Thymus (tissue), 11 donors: ENCODE data around the gene NOTCH4. TPM values are rescaled to one million over a fixed set of nuclear protein-coding genes. Genes with fewer than 3 reads are reported as not detected.
A peak's percentile ranks its signal among the peaks of the same experiment; 100 is the strongest.
"Not testable (repeated sequence)": the region's sequence is repeated elsewhere in the genome, so short reads cannot be mapped to it uniquely, and the experiment has no call there.

Source experiments
- DNase-seq, 9 donors: peaks; one replicate each; pipeline ENCODE4 v3.0.0-alpha.2; 2013; ENCODE audit warnings: low spot score in 9 of 9, low read depth in 6 of 9, missing footprints in 1 of 9
- H3K27ac ChIP-seq, 2 donors: one replicate each; pipeline ENCODE4 v1.5.1; 2013; ENCODE audit warnings: control low read depth in 1 of 2, low read depth in 1 of 2, low read length in 1 of 2, mild to moderate bottlenecking in 1 of 2, moderate library complexity in 1 of 2
- H3K27me3 ChIP-seq, 2 donors: one replicate each; pipeline ENCODE4 v1.5.1; 2013; ENCODE audit warnings: low read length in 1 of 2; ENCODE audit not compliant: control insufficient read depth in 2 of 2, insufficient read depth in 1 of 2
- H3K36me3 ChIP-seq, 2 donors: one replicate each; pipeline ENCODE4 v1.5.1; 2013; ENCODE audit warnings: low read length in 1 of 2, mild to moderate bottlenecking in 1 of 2, moderate library complexity in 1 of 2; ENCODE audit not compliant: control insufficient read depth in 2 of 2, insufficient read depth in 2 of 2
- H3K4me1 ChIP-seq, 2 donors: one replicate each; pipeline ENCODE4 v1.5.1; 2013; ENCODE audit warnings: low read length in 2 of 2; ENCODE audit not compliant: control insufficient read depth in 2 of 2, insufficient read depth in 2 of 2
- H3K4me3 ChIP-seq, 2 donors: one replicate each; pipeline ENCODE4 v1.5.1; 2013; ENCODE audit warnings: low read length in 2 of 2, control low read depth in 1 of 2, mild to moderate bottlenecking in 1 of 2
- H3K9me3 ChIP-seq, 2 donors: one replicate each; pipeline ENCODE4 v1.5.1; 2013; ENCODE audit warnings: low read length in 1 of 2, mild to moderate bottlenecking in 1 of 2; ENCODE audit not compliant: control insufficient read depth in 2 of 2, insufficient read depth in 1 of 2
- WGBS: extraction: QIAGEN DNeasy Blood & Tissue Kit; methylation state at CpG from one replicate; pipeline ENCODE4 v1.1.7; 2013; 5-methylcytosine and 5-hydroxymethylcytosine counted together
- polyA plus RNA-seq: library from polyadenylated mRNA; stranded (reverse); fragments of 200-250 nt; gene quantifications from one replicate; pipeline ENCODE4 v1.2.3, GENCODE V29; 2013
- total RNA-seq: library from RNA; stranded (reverse); fragments of 120-200 nt; gene quantifications from one replicate; pipeline ENCODE4 v1.2.4, GENCODE V29; 2013
- donor health status: healthy.

NOTCH4 gene
- total and polyA plus RNA-seq, 2 donors: 2.5 to 32.7 TPM

DNA sequence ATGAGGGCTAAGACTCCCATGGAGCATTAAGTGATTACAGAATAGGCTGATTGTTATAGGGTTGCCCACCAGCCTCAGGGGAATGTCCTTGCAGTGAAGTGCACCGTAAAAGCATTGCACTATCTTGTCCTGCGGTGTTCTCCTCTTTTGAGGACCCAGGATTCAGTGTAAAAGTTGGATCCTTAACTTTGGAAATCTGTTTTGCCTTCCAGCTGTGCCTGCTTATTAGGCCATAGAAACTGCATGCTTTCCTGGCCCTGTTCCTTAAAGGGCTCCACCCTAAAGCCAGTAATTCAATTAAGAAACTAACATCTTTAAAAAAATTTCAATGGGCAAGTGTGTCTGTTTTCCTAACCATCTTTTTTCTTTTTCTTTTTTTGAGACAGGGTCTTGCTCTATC is 25.4 kb upstream of the NOTCH4 start:
- DNase-seq: no peak
- peaks cover 2 to 5% of the 10 kb centered on the region in 2 donors for H3K4me1 ChIP-seq
- H3K9me3 ChIP-seq: no peaks in the 10 kb centered on the region
- H3K27ac ChIP-seq: no peak overlapping the region
- peaks cover 0 to 3% of the 10 kb centered on the region in 2 donors for H3K27me3 ChIP-seq
- H3K36me3 ChIP-seq: no peaks in the 10 kb centered on the region
- 96% methylated on average over 2 of the region's 2 CpGs for WGBS
- H3K4me3 ChIP-seq: no peak overlapping the region

DNA sequence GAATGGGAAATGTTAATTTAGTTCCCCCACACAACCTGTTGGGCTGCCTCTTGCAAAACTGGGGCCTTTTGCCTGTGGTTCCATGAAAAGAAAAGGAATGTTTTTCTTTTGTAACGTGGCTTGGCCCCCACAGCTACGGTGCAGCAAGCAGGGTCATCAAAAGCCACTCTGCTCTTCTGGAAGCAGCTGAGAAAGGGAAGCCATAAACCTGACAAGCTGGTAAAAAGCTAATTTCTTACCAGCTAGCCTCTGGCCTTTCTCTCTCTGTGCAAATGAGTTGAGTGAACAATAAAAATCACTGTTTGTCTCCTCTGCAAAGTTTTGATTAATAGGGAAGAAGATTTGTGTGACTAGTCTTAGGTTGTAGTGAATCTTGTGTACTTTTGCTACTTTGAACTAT is 23.5 kb upstream of the NOTCH4 start:
- peaks cover 2 to 5% of the 10 kb centered on the region in 2 donors for H3K4me1 ChIP-seq
- no peak overlapping the region for H3K4me3 ChIP-seq
- no peaks in the 10 kb centered on the region for H3K9me3 ChIP-seq
- H3K36me3 ChIP-seq: no peaks in the 10 kb centered on the region
- H3K27me3 ChIP-seq: peaks cover 0 to 6% of the 10 kb centered on the region in 2 donors
- DNase-seq: no peak
- no peak overlapping the region for H3K27ac ChIP-seq
- WGBS: 85% methylated on average over 2 of the region's 2 CpGs

DNA sequence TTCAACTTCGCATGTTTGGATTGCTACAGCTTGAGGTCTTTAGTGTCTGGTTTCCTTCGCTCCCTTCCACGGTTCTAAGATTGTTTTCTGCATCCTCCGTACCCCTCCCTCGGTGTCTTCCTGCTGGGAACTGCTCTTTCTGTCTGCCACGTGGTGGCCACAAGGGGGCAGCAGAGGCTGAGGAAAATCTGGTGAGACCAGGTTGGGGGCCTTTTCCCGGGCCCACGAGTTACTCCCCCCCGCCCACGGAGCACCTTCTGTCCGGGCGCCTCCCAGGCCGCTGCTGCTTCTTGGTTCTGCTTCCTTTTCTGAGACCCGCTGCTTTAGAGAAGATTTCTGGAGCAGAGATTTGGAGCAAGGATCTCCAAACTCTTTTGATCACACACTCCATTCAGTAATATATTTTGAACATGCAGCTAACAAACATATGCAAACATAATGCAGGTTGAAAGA is 21.1 kb upstream of the NOTCH4 start:
- Histone ChIP-seq H3K27ac (peak overlapping the region in 1 of 2 donors; percentile 15), H3K4me3 (peak overlapping the region in 1 of 2 donors; percentile 20), H3K27me3 (peaks cover 0 to 9% of the 10 kb centered on the region in 2 donors), H3K9me3 (no peaks in the 10 kb centered on the region), H3K4me1 (peaks cover 2 to 5% of the 10 kb centered on the region in 2 donors), H3K36me3 (no peaks in the 10 kb centered on the region)
- peak; percentile 43 to 83 (median 74) for DNase-seq
- WGBS: 3% methylated on average over 14 of the region's 14 CpGs

DNA sequence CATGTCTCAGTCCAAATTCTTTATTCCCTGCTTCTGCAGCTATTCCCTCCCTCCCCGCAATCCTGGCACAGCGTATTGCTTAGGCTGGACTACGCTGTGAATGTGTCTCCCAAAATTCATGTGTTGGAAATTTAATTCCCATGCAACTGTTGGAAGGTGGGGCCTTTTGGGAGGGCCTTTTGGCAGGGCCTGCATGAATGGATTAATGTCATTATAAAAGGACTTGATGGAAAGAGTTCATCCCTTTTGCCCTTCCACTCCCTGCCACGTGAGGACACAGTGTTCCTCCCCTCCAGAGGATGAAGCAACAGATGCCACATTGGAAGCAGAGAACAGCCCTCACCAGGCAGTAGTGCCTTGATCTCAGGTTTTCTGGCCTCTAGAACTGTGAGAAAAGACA is 20.4 kb upstream of the NOTCH4 start:
- Histone ChIP-seq H3K4me3 (no peak overlapping the region), H3K9me3 (no peaks in the 10 kb centered on the region), H3K27ac (no peak overlapping the region), H3K36me3 (no peaks in the 10 kb centered on the region), H3K27me3 (peaks cover 0 to 9% of the 10 kb centered on the region in 2 donors), H3K4me1 (peaks cover 2 to 5% of the 10 kb centered on the region in 2 donors)
- no peak for DNase-seq
- 96% methylated on average over 4 of the region's 4 CpGs for WGBS

DNA sequence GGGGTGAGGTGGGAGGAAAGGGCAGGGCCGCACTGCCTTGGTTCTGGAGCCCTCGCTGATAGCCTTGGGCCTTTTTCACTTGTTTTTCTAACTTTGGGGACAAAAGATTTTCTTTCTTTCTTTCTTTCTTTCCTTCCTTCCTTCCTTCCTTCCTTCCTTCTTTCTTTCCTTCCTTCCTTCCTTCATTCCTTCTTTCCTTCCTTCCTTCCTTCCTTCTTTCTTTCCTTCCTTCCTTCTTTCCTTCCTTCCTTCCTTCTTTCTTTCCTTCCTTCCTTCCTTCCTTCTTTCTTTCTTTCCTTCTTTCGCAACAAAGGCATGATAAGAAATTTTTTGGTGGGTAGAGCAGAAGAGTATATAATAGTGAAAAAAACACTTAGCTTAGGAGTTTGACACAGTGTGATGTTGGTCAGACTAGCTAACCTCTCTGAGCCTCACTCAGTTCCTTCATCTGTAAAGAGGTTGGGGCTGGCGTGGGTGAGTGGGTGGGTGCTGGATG is 18.5 kb upstream of the NOTCH4 start:
- H3K4me3 ChIP-seq, H3K9me3 ChIP-seq, DNase-seq, H3K27me3 ChIP-seq, H3K36me3 ChIP-seq, H3K27ac ChIP-seq, H3K4me1 ChIP-seq: not testable (repeated sequence)
- WGBS: 93% methylated on average over 4 of the region's 4 CpGs

DNA sequence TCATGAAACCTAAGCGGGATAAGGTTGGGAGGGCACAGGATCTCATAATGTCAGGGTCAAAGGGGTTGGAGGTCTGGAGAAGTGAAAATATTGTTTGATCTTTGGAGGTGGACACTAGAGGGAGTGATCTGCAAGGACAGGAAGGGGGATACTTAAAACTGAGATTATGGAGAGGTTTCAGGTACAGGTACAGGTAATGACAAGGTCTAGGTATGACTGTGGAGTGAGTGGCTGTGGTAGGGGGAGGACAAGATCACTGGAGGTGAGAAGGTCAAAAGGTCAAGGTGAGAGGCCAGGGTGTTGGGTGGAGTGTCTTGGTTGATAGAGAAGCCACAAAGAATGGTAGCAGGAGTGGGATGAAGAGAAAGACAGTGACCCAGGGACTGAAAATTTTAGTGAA is 16.8 kb upstream of the NOTCH4 start:
- WGBS: 97% methylated on average over 1 of the region's 1 CpG
- no peaks in the 10 kb centered on the region for H3K9me3 ChIP-seq
- peaks cover 2 to 5% of the 10 kb centered on the region in 2 donors for H3K4me1 ChIP-seq
- H3K4me3 ChIP-seq: no peak overlapping the region
- H3K27ac ChIP-seq: no peak overlapping the region
- H3K36me3 ChIP-seq: no peaks in the 10 kb centered on the region
- H3K27me3 ChIP-seq: peaks cover 0 to 9% of the 10 kb centered on the region in 2 donors
- no peak for DNase-seq

DNA sequence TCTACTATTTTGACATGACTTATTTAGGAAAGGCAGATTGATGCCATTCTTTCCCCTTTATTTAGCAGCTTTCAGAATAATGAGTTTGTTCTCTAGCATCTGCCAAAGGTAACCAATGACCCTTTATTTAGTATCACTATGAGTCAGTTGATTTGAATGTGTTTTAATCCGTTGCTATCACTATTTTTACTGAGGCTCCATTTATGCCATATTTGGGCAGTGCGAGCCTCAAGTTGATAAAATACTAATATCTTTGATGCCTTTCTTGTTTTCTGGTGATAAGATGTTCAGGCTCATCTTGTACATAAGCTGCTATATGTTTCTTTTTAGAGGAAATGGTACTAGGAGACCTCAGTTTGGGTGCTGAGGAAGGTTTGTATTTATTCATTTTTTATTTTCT is 15.6 kb upstream of the NOTCH4 start:
- Histone ChIP-seq H3K4me3 (no peak overlapping the region), H3K4me1 (no peaks in the 10 kb centered on the region), H3K36me3 (no peaks in the 10 kb centered on the region), H3K27ac (no peak overlapping the region), H3K9me3 (no peaks in the 10 kb centered on the region), H3K27me3 (peaks cover 0 to 9% of the 10 kb centered on the region in 2 donors)
- no peak for DNase-seq
- WGBS: 95% methylated on average over 2 of the region's 2 CpGs

DNA sequence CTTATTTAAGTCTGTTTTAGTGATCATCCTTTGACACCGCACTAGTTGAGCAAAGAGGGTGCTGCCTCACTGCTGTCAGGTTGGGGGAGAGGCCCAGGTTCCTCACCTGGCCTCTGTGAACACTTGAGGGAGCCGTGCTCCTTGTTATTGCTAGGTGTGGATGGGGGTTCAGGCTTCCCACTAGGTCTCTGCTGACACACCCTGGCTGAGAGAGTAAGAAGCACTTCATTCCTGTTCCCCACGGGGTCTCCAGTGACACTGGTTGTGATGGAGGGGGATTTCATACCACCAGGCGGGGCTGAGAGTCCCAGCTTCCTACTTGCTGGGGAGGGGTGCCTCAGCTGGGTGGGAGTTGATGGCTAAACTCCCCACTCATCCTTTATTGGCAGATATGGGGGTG is 11.1 kb upstream of the NOTCH4 start:
- no peak overlapping the region for H3K27ac ChIP-seq
- WGBS: 47% methylated on average over 4 of the region's 4 CpGs
- H3K36me3 ChIP-seq: no peaks in the 10 kb centered on the region
- DNase-seq: peak in 4 of 9 donors; percentile 15 to 47 (median 31)
- no peaks in the 10 kb centered on the region for H3K4me1 ChIP-seq
- no peaks in the 10 kb centered on the region for H3K27me3 ChIP-seq
- no peaks in the 10 kb centered on the region for H3K9me3 ChIP-seq
- no peak overlapping the region for H3K4me3 ChIP-seq

DNA sequence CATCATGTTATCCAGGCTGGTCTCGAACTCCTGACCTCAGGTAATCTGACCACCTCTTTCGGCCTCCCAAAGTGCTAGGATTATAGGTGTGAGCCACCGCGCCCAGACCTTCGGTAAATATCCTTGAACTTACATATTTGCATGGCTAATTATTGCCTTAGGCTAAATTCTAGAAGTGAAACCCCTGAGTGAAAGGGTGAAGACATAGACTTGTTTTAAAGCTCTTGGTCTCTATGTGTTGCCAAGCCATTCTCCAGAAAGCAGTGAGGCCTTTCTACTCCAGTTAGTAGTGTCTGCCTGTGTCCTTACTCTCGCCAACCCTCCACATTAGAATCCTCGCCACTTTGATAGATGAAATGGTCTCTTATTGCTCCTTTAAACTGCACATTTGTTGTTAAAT is 2.6 kb upstream of the NOTCH4 start:
- Histone ChIP-seq H3K27ac (no peak overlapping the region), H3K4me1 (peaks cover 5 to 14% of the 10 kb centered on the region in 2 donors), H3K9me3 (no peaks in the 10 kb centered on the region), H3K27me3 (no peaks in the 10 kb centered on the region), H3K36me3 (no peaks in the 10 kb centered on the region), H3K4me3 (no peak overlapping the region)
- DNase-seq: no peak
- 98% methylated on average over 7 of the region's 7 CpGs for WGBS
